MV-4-11 (cell line): ENCODE data around the gene MAZ.

Experiments used
- DNase-seq: peaks from one replicate; lab custom pipeline; 2025; lab: John Stamatoyannopoulos, UW

MAZ gene

DNA sequence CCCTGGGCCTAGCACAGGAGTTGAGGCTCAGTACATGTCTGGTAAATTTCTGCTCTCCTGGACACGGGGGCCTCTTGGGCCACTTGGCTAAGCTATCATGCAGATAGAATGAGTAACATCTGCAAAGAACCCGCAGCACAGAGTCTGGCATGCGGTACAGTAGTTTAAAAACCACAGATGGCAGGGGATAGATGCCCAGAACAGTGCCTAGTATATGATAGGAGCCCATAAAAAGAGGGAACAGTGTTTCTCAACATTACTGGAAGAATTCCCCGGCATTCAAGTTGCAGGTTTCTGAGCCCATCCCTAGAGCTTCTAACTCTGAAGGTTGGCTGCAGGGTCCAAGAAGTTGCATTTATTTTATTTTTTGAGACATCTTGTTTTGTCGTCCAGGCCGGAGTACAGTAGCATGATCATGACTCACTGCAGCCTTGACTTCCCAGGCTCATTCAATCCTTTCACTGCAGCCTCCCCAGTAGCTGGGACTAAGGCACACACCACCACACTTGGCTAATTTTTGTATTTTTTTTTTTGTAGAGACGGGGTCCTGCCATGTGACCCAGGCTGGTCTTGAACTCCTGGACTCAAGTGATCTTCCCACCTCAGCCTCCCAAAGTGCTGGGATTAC is 50.9 kb downstream of the MAZ start:
- no peak for DNase-seq

DNA sequence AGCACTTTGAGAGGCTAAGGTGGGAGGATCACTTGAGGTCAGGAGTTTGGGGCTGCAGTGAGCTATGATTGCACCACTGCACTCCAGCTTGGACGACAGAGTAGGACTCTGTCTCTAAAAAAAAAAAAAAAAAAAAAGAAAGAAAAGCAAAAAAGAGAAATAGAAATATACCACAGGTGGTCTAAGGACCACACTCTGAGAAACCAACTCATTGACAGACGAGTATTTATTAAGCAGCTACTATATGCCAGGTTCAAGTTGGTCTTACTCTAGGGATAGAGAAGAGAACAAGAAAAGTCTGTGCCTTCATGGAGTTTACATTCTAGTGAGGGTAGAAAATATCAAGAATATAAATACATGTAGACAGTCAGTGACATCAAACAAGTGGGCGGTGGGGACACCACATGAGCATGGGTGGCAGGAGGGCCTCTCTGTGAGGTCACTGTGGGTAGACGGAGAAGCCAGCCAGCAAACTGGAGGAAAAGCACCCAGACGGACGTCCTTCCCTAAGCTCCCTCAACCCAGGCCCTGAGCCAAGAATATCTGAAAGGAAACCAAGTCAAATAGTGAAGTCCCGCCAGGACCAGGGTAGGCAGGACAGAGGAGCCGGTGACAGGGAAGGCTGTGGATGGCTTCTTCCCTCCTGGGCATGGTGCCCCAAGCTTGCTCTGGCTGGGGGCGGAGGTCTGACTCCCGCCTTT is 52.0 kb downstream of the MAZ start:
- no peak for DNase-seq

DNA sequence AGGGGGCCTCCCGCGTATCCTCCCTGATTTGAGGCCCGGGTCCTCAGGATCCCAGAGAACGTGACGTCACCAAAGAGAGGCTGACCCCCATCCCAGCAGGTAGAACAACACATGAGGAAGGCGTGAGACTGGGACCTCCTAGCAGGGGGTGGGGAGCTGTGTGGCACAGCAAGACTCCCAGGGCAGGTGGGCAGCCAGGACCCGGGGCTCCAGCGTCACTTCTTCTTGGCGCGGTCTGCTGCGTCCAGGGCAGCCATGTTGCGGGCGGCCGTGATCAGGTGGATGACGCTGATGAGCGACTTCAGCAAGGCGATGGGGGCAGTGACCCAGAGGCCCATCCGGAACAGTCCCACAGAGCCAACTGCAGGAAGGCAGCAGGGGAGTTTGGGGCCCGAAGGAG is 52.6 kb downstream of the MAZ start:
- DNase-seq: no peak

DNA sequence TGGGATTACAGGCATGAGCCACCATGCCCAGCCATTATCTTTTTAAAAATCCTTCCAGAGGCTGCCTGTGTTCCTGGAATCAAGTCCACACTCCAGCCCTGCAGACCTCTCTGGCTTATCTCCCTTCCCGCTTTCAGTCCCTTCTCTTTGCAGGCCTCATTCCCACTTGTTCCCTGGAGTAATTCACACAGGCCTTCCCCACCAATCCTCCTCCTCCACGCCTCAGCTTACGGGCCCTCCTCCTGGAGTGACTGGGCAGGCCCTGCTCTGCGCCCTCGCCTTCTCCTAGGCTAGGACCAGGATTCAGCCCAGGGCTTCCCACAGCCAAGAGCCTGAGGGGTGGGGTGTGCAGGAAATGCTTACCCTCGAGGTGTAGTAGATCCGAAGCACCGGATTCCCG is 53.9 kb downstream of the MAZ start:
- DNase-seq: no peak
